HG03571 (cell line): ENCODE data around the gene CTIF.
"Not testable (repeated sequence)": the region's sequence is repeated elsewhere in the genome, so short reads cannot be mapped to it uniquely, and the experiment has no call there.

ENCODE experiments used
- ATAC-seq: cut with Tn5 transposase; IDR thresholded peaks from one replicate; pipeline ENCODE4 v1.9.1; 2021; ENCODE audit not compliant: unreplicated experiment

The CTIF gene

GRCh38 chr18:48700446-48700845, 161.6 kb downstream of the CTIF start:
- no peak for ATAC-seq

- no peak for ATAC-seq
These were observed 163.7 kb downstream of the CTIF start for GRCh38 chr18:48702346-48703027.

GRCh38 chr18:48703028-48703386, 164.2 kb downstream of the CTIF start:
- ATAC-seq, result no peak

- ATAC-seq, result no peak
These were observed 164.6 kb downstream of the CTIF start for GRCh38 chr18:48703418-48703817.

GRCh38 chr18:48705043-48705442, 166.2 kb downstream of the CTIF start:
- no peak for ATAC-seq

GRCh38 chr18:48705531-48705930, 166.7 kb downstream of the CTIF start:
- no peak for ATAC-seq

GRCh38 chr18:48706731-48707130, 167.9 kb downstream of the CTIF start:
- ATAC-seq, result no peak

- ATAC-seq, result no peak
These were observed 168.9 kb downstream of the CTIF start for GRCh38 chr18:48707636-48708296.

- ATAC-seq, result no peak
These were observed 170.0 kb downstream of the CTIF start for GRCh38 chr18:48708807-48709206.

- no peak for ATAC-seq
These were observed 170.7 kb downstream of the CTIF start for GRCh38 chr18:48709371-48710062.

GRCh38 chr18:48711651-48712486, 173.0 kb downstream of the CTIF start:
- ATAC-seq, result no peak

GRCh38 chr18:48713309-48713708, 174.5 kb downstream of the CTIF start:
- ATAC-seq, result no peak

GRCh38 chr18:48714873-48715272, 176.0 kb downstream of the CTIF start:
- ATAC-seq, result no peak

GRCh38 chr18:48715711-48716361, 177.0 kb downstream of the CTIF start:
- ATAC-seq, result no peak

GRCh38 chr18:48717227-48717626, 178.4 kb downstream of the CTIF start:
- ATAC-seq, result not testable (repeated sequence)

- no peak for ATAC-seq
These were observed 179.6 kb downstream of the CTIF start for GRCh38 chr18:48718251-48718959.

GRCh38 chr18:48719388-48719787, 180.6 kb downstream of the CTIF start:
- ATAC-seq, result no peak

- no peak for ATAC-seq
These were observed 181.3 kb downstream of the CTIF start for GRCh38 chr18:48719974-48720654.

GRCh38 chr18:48720655-48721025, 181.8 kb downstream of the CTIF start:
- ATAC-seq, result no peak

GRCh38 chr18:48721312-48721711, 182.5 kb downstream of the CTIF start:
- no peak for ATAC-seq
